Measurements from ENCODE around the gene CHORDC1. TPM values are rescaled to one million over a fixed set of nuclear protein-coding genes. Genes with fewer than 3 reads are reported as not detected.

The CHORDC1 gene
- total and polyA plus RNA-seq, 2 of the 13 experiments (the other 11 are each of a cell fraction or from before 2014, with no cell fraction given): 19.1 to 73.5 TPM

- no peak overlapping the region for H3K4me3 ChIP-seq (replicated peaks in 1 of 3; ENCODE audit: insufficient read depth in 1 of 3, low read depth in 2 of 3, low read length in 3 of 3)
- DNase-seq (ENCODE audit: low spot score): no peak
- no TSS peak for BruUV-seq (replicated peaks)
- ChIA-PET POLR2A (no interaction called here), CTCF (ENCODE audit: low intra/inter-chr PET ratio, low total read pairs) (no interaction called here)
- H3K36me3 ChIP-seq (replicated peaks in 1 of 2; ENCODE audit: control insufficient read depth in 1 of 2, insufficient read depth in 2 of 2, low read length in 2 of 2): no peaks in the 10 kb centered on the region
- no peaks in the 10 kb centered on the region for H3K79me2 ChIP-seq (ENCODE audit: insufficient read depth, low read length)
- no peaks in the 10 kb centered on the region for H4K20me1 ChIP-seq (ENCODE audit: insufficient read depth, low read length)
- H3K9ac ChIP-seq (ENCODE audit: insufficient read depth, low read depth, low read length): no peak overlapping the region
- H3K27me3 ChIP-seq (ENCODE audit: control insufficient read depth in 1 of 2, insufficient read depth in 2 of 2, low read length in 2 of 2): no peaks in the 10 kb centered on the region; a peak in 1 of 5 replicates
- no peak for ATAC-seq
- no peaks in the 10 kb centered on the region for H3K4me1 ChIP-seq (ENCODE audit: insufficient read depth, low read length)
- intact Hi-C loops (cut with micrococcal nuclease; ENCODE audit: unreplicated experiment) (no loop called here), in situ Hi-C loops (cut with HindIII; ENCODE audit: extremely low pct_ligation_motif_present, low pct_unique_long_range_greater_than_20kb) (no loop called here)
- H3K9me3 ChIP-seq (ENCODE audit: low read length): no peaks in the 10 kb centered on the region
- no peak overlapping the region for H3K27ac ChIP-seq (ENCODE audit: extremely low read length, insufficient read depth, low read length)
- 31% methylated on average over 2 of the region's 2 CpGs for WGBS (ENCODE audit: low lambda C conversion rate)
- no peak for FAIRE-seq
- H2AFZ ChIP-seq (ENCODE audit: low read length): no peak overlapping the region
- no peak overlapping the region for H3K4me2 ChIP-seq (ENCODE audit: low read depth, low read length)
- TF ChIP-seq, protein P1, sequence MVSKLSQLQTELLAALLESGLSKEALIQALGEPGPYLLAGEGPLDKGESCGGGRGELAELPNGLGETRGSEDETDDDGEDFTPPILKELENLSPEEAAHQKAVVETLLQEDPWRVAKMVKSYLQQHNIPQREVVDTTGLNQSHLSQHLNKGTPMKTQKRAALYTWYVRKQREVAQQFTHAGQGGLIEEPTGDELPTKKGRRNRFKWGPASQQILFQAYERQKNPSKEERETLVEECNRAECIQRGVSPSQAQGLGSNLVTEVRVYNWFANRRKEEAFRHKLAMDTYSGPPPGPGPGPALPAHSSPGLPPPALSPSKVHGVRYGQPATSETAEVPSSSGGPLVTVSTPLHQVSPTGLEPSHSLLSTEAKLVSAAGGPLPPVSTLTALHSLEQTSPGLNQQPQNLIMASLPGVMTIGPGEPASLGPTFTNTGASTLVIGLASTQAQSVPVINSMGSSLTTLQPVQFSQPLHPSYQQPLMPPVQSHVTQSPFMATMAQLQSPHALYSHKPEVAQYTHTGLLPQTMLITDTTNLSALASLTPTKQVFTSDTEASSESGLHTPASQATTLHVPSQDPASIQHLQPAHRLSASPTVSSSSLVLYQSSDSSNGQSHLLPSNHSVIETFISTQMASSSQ (IDR thresholded peaks at IDR 0.05; ENCODE audit: low read depth): no peak
- TF ChIP-seq, protein P1 (CRISPR knock-in tag; IDR thresholded peaks at IDR 0.05; ENCODE audit: borderline replicate concordance): no peak
- TF ChIP-seq EZH2 (conservative IDR thresholded peaks at IDR 0.05; ENCODE audit: low read depth, low read length): no peak
- TF ChIP-seq ZNF704 (CRISPR knock-in tag; IDR thresholded peaks at IDR 0.05; ENCODE audit: borderline replicate concordance): no peak
- TF ChIP-seq, protein P2, sequence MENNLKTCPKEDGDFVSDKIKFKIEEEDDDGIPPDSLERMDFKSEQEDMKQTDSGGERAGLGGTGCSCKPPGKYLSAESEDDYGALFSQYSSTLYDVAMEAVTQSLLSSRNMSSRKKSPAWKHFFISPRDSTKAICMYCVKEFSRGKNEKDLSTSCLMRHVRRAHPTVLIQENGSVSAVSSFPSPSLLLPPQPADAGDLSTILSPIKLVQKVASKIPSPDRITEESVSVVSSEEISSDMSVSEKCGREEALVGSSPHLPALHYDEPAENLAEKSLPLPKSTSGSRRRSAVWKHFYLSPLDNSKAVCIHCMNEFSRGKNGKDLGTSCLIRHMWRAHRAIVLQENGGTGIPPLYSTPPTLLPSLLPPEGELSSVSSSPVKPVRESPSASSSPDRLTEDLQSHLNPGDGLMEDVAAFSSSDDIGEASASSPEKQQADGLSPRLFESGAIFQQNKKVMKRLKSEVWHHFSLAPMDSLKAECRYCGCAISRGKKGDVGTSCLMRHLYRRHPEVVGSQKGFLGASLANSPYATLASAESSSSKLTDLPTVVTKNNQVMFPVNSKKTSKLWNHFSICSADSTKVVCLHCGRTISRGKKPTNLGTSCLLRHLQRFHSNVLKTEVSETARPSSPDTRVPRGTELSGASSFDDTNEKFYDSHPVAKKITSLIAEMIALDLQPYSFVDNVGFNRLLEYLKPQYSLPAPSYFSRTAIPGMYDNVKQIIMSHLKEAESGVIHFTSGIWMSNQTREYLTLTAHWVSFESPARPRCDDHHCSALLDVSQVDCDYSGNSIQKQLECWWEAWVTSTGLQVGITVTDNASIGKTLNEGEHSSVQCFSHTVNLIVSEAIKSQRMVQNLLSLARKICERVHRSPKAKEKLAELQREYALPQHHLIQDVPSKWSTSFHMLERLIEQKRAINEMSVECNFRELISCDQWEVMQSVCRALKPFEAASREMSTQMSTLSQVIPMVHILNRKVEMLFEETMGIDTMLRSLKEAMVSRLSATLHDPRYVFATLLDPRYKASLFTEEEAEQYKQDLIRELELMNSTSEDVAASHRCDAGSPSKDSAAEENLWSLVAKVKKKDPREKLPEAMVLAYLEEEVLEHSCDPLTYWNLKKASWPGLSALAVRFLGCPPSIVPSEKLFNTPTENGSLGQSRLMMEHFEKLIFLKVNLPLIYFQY (CRISPR knock-in tag; IDR thresholded peaks at IDR 0.05; ENCODE audit: borderline replicate concordance): no peak
- TF ChIP-seq MAFK (conservative IDR thresholded peaks at IDR 0.05 in 1 of 2, IDR thresholded peaks at IDR 0.05 in 1 of 2; ENCODE audit: low read length in 2 of 2): peak; percentile 69 to 85
- TF ChIP-seq CREM (IDR thresholded peaks at IDR 0.05): no peak
- TF ChIP-seq CREM (CRISPR knock-in tag; IDR thresholded peaks at IDR 0.05): no peak
- no peak for TF ChIP-seq ZNF766 (CRISPR knock-in tag; IDR thresholded peaks at IDR 0.05; ENCODE audit: borderline replicate concordance)
- peak; percentile 68; the same call in 1 of the 2 replicates for TF ChIP-seq MAFF (IDR thresholded peaks at IDR 0.05; ENCODE audit: low read depth, low read length)
- TF ChIP-seq GTF2F1 (IDR thresholded peaks at IDR 0.05; ENCODE audit: low read length): no peak
- TF ChIP-seq NFE2L2 (IDR thresholded peaks at IDR 0.05; ENCODE audit: low read length): peak; percentile 76; the same call in 1 of the 2 replicates
- TF ChIP-seq ZNF496 (CRISPR knock-in tag; IDR thresholded peaks at IDR 0.05; ENCODE audit: insufficient replicate concordance): no peak
- no peak for TF ChIP-seq TARDBP (CRISPR knock-in tag; IDR thresholded peaks at IDR 0.05)
These were observed 31.2 kb upstream of the CHORDC1 start for GRCh38 chr11:90254065-90254464.
